ENCODE data around the gene PRKCD.

Gene PRKCD

DNA sequence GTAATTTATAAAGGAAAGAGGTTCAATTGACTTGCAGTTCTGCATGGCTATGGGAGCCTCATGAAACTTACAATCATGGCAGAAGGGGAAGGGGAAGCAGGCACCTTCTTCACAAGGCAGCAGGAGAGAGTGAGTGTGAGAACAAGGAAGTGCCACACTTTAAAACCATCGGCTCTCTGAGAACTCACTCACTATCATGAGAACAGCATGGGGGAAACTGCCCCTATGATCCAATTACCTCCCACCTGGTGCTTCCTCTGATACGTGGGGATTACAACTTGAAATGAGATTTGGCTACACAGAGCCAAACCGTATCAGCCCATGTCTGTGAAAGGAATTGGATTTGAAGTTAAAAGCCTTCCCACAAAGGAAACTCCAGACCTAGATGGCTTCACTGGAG, 55.7 kb downstream of the PRKCD start:
- Histone ChIP-seq H4K20me1 (ENCODE audit: insufficient read depth, low read length, poor library complexity, severe bottlenecking) (no peaks in the 10 kb centered on the region), H3K9me3 (ENCODE audit: insufficient read depth, low read depth, low read length) (no peaks in the 10 kb centered on the region), H2AFZ (ENCODE audit: low read length) (no peak overlapping the region), H3K4me2 (ENCODE audit: low read depth, low read length, poor library complexity, severe bottlenecking) (no peak overlapping the region), H3K27me3 (ENCODE audit: insufficient read depth, low read length, poor library complexity, severe bottlenecking) (no peaks in the 10 kb centered on the region), H3K36me3 (ENCODE audit: insufficient read depth, low read length) (no peaks in the 10 kb centered on the region), H3F3A (ENCODE audit: low read depth) (no peaks in the 10 kb centered on the region), H3K9me2 (replicated peaks; ENCODE audit: low read depth, low read length) (no peaks in the 10 kb centered on the region), H3K79me2 (ENCODE audit: insufficient read depth, low read length) (no peaks in the 10 kb centered on the region), H3K9ac (ENCODE audit: low read depth, low read length, poor library complexity, severe bottlenecking) (no peak overlapping the region), H3K4me3 (ENCODE audit: low read length, poor library complexity, severe bottlenecking) (no peak overlapping the region), H3K4me1 (ENCODE audit: insufficient read depth, low read length, poor library complexity, severe bottlenecking) (no peaks in the 10 kb centered on the region)
- TF ChIP-seq, protein P1, sequence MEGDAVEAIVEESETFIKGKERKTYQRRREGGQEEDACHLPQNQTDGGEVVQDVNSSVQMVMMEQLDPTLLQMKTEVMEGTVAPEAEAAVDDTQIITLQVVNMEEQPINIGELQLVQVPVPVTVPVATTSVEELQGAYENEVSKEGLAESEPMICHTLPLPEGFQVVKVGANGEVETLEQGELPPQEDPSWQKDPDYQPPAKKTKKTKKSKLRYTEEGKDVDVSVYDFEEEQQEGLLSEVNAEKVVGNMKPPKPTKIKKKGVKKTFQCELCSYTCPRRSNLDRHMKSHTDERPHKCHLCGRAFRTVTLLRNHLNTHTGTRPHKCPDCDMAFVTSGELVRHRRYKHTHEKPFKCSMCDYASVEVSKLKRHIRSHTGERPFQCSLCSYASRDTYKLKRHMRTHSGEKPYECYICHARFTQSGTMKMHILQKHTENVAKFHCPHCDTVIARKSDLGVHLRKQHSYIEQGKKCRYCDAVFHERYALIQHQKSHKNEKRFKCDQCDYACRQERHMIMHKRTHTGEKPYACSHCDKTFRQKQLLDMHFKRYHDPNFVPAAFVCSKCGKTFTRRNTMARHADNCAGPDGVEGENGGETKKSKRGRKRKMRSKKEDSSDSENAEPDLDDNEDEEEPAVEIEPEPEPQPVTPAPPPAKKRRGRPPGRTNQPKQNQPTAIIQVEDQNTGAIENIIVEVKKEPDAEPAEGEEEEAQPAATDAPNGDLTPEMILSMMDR (conservative IDR thresholded peaks at IDR 0.05; ENCODE audit: low read length), result no peak
- TF ChIP-seq EZH2phosphoT487 (IDR thresholded peaks at IDR 0.05; ENCODE audit: borderline replicate concordance), result no peak

DNA sequence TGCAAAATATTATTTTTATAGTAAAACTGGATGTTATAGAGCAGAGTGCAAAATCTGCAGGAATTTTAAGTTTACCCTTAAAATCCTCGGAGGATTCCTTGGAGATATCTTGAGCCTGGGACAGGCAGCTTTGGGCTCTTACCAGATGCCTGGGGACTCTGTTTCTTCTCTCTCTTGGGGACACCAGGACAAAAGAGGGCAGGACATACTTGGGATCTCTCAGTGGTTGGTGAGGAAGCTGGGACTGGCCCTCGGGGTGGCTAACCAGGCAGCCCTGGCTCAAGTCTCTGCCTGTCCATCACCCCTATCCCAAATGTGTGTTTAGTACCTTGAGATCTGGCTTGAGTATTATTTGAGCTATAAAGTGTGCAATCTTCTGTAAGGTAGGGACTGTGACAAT, 56.2 kb downstream of the PRKCD start:
- Histone ChIP-seq H3K9ac (ENCODE audit: low read depth, low read length, poor library complexity, severe bottlenecking) (no peak overlapping the region), H3K4me2 (ENCODE audit: low read depth, low read length, poor library complexity, severe bottlenecking) (no peak overlapping the region), H2AFZ (ENCODE audit: low read length) (no peak overlapping the region), H3K27me3 (ENCODE audit: insufficient read depth, low read length, poor library complexity, severe bottlenecking) (no peaks in the 10 kb centered on the region), H3K9me2 (replicated peaks; ENCODE audit: low read depth, low read length) (no peaks in the 10 kb centered on the region), H3F3A (ENCODE audit: low read depth) (no peaks in the 10 kb centered on the region), H3K4me3 (ENCODE audit: low read length, poor library complexity, severe bottlenecking) (no peak overlapping the region), H3K4me1 (ENCODE audit: insufficient read depth, low read length, poor library complexity, severe bottlenecking) (no peaks in the 10 kb centered on the region), H3K36me3 (ENCODE audit: insufficient read depth, low read length) (no peaks in the 10 kb centered on the region), H4K20me1 (ENCODE audit: insufficient read depth, low read length, poor library complexity, severe bottlenecking) (no peaks in the 10 kb centered on the region), H3K79me2 (ENCODE audit: insufficient read depth, low read length) (no peaks in the 10 kb centered on the region), H3K9me3 (ENCODE audit: insufficient read depth, low read depth, low read length) (no peaks in the 10 kb centered on the region)
- TF ChIP-seq, protein P1 (conservative IDR thresholded peaks at IDR 0.05; ENCODE audit: low read length), result no peak
- TF ChIP-seq EZH2phosphoT487 (IDR thresholded peaks at IDR 0.05; ENCODE audit: borderline replicate concordance), result no peak

DNA sequence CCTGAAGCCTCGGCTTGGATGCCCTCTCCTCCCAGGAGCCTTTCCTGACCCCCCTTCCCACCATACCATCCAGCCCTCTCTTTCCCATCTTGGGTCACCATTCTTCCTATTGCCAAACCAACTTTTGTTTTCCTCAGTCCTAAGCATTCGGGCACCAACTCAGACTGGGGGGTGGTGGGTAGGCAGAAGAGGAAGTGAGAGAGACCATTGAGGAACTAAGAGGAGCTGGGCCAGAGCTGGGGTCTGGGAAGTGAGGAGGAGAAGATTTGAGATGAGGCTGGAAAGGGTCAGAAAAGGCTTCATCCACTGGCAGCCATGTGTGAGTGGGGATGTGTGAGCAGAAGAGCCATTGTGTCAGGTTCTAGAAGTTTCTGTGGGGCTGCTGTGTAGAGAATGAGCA, 57.1 kb downstream of the PRKCD start:
- no peaks in the 10 kb centered on the region; the same call in 1 of the 2 replicates for H3K36me3 ChIP-seq (ENCODE audit: insufficient read depth, low read length)
- H3K27me3 ChIP-seq (ENCODE audit: insufficient read depth, low read length, poor library complexity, severe bottlenecking), result no peaks in the 10 kb centered on the region
- H3F3A ChIP-seq (ENCODE audit: low read depth), result no peaks in the 10 kb centered on the region
- no peaks in the 10 kb centered on the region for H3K9me3 ChIP-seq (ENCODE audit: insufficient read depth, low read depth, low read length)
- no peak overlapping the region for H3K9ac ChIP-seq (ENCODE audit: low read depth, low read length, poor library complexity, severe bottlenecking)
- H2AFZ ChIP-seq (ENCODE audit: low read length), result no peak overlapping the region
- TF ChIP-seq EZH2phosphoT487 (IDR thresholded peaks at IDR 0.05; ENCODE audit: borderline replicate concordance), result no peak
- TF ChIP-seq, protein P1 (conservative IDR thresholded peaks at IDR 0.05; ENCODE audit: low read length), result no peak
- no peak overlapping the region for H3K4me2 ChIP-seq (ENCODE audit: low read depth, low read length, poor library complexity, severe bottlenecking)
- no peaks in the 10 kb centered on the region for H3K9me2 ChIP-seq (replicated peaks; ENCODE audit: low read depth, low read length)
- no peaks in the 10 kb centered on the region for H4K20me1 ChIP-seq (ENCODE audit: insufficient read depth, low read length, poor library complexity, severe bottlenecking)
- H3K4me1 ChIP-seq (ENCODE audit: insufficient read depth, low read length, poor library complexity, severe bottlenecking), result no peaks in the 10 kb centered on the region
- H3K79me2 ChIP-seq (ENCODE audit: insufficient read depth, low read length), result no peaks in the 10 kb centered on the region
- H3K4me3 ChIP-seq (ENCODE audit: low read length, poor library complexity, severe bottlenecking), result no peak overlapping the region

Measured in Loucy (cell line).